Subcutaneous abdominal adipose tissue (tissue), 5 donors: ENCODE results near the gene SLC25A20.

Source experiments
- H3K27ac ChIP-seq: one replicate; pipeline ENCODE4 v1.7.0; 2013; ENCODE audit warnings: low read depth, mild to moderate bottlenecking, inconsistent platforms, low read length, moderate library complexity
- H3K27me3 ChIP-seq, 5 donors: one replicate each; pipeline ENCODE4 v1.7.0; 2013; ENCODE audit warnings: low read length in 5 of 5, inconsistent platforms in 1 of 5; ENCODE audit not compliant: control insufficient read depth in 5 of 5, insufficient read depth in 4 of 5
- H3K36me3 ChIP-seq, 5 donors: one replicate each; pipeline ENCODE4 v1.7.0; 2013; ENCODE audit warnings: low read length in 5 of 5; ENCODE audit not compliant: control insufficient read depth in 5 of 5, insufficient read depth in 5 of 5
- H3K4me1 ChIP-seq, 5 donors: one replicate each; pipeline ENCODE4 v1.7.0; 2013; ENCODE audit warnings: low read length in 5 of 5, mild to moderate bottlenecking in 3 of 5, moderate library complexity in 1 of 5; ENCODE audit not compliant: control insufficient read depth in 5 of 5, insufficient read depth in 5 of 5
- H3K4me3 ChIP-seq, 5 donors: one replicate each; pipeline ENCODE4 v1.7.0; 2013; ENCODE audit warnings: low read length in 5 of 5, low read depth in 1 of 5
- H3K9ac ChIP-seq, 5 donors: one replicate each; pipeline ENCODE4 v1.7.0; 2013; ENCODE audit warnings: low read length in 5 of 5, mild to moderate bottlenecking in 4 of 5, moderate library complexity in 3 of 5
- H3K9me3 ChIP-seq, 5 donors: one replicate each; pipeline ENCODE4 v1.7.0; 2013; ENCODE audit warnings: low read length in 5 of 5; ENCODE audit not compliant: control insufficient read depth in 5 of 5
- donor health status: healthy.
- donor health status: healthy.
- donor health status: healthy.
- donor health status: healthy.
- donor health status: healthy.

The SLC25A20 gene

DNA sequence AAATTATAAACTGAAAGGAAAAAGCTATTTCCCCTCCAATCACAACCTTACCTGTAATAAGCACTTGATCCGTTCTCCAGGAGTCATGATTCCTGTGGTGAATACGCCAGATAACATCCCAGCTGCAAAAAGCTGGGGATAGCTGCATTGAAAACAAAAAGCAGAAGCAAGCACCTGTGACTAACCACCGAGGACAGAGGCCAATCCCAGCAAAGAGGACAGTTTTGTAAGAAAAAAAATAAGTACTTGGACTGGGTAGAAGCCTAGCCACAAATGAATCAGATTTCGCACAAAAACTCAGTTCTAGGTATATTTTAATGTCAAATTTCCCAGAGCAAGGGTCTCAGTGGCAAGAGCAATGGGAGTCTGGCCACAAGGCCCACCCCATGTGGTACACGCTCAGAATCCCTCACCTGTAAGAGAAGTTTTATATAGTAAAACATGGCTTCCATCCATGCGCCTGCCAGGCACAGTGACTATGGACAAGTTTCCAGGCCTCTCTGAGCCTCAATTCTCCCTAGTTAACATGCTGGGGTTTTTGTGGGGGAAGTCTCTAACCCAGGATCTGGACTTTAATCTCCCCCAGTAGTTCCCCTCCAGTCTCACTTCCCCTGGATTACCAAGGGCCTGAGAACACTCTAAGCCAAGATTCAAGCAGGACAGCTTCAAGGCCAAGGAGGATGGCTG, 19.2 kb downstream of the SLC25A20 start:
- no peak overlapping the region for H3K9ac ChIP-seq
- peaks cover 0 to 48% (median 15%) of the 10 kb centered on the region in 5 donors for H3K36me3 ChIP-seq

DNA sequence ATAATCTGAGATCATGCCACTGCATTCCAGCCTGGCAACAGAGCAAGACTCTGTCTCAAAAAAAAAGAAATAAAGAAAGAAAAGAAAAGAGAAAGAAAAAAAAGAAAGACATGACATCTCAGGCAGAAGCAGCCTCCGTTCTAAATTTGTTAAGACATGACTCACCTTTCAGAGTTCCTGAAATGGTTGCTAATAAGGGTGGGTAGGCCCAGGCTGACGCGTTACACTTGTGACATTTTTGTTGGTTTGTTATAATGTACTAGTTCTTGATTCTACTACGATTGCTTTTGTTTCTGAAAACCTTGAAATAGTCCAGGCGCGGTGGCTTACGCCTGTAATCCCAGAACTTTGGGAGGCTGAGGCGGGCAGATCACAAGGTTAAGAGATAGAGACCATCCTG, 21.0 kb downstream of the SLC25A20 start:
- Histone ChIP-seq H3K4me1 (peaks cover 0 to 14% (median 10%) of the 10 kb centered on the region in 5 donors), H3K36me3 (peaks cover 0 to 49% (median 16%) of the 10 kb centered on the region in 5 donors), H3K27ac (no peak overlapping the region), H3K9ac (no peak overlapping the region), H3K4me3 (no peak overlapping the region), H3K9me3 (no peaks in the 10 kb centered on the region), H3K27me3 (no peaks in the 10 kb centered on the region)

More for the DNA sequence above, 19.2 kb downstream of the SLC25A20 start:
- Histone ChIP-seq H3K27me3 (no peaks in the 10 kb centered on the region), H3K9me3 (no peaks in the 10 kb centered on the region), H3K4me1 (peaks cover 0 to 14% (median 10%) of the 10 kb centered on the region in 5 donors), H3K4me3 (no peak overlapping the region), H3K27ac (no peak overlapping the region)

DNA sequence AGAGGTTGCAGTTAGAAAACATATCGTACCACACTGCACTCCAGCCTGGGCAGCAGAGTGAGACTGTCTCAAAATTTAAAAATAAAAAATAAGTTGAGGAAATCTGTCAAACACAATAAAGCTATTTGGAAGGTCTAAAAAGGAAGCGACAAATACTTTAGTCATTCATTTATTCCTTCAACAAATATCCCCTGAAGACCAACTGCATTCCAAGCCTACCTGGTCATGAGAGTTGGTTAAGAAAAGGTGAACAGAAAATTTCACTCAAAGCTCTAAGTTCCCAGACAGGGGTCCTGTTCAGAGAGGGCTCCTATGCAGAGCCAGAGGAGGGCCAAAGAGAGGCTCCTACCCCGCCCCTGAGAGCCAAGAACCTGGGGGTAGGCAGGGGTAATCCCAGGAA, 35.6 kb downstream of the SLC25A20 start:
- Histone ChIP-seq H3K9me3 (no peaks in the 10 kb centered on the region), H3K36me3 (peaks cover 6 to 29% (median 24%) of the 10 kb centered on the region in 5 donors), H3K9ac (peak overlapping the region in 1 of 5 donors; percentile 40), H3K27me3 (no peaks in the 10 kb centered on the region), H3K4me3 (no peak overlapping the region), H3K4me1 (peaks cover 0 to 7% (median 5%) of the 10 kb centered on the region in 5 donors), H3K27ac (no peak overlapping the region)

DNA sequence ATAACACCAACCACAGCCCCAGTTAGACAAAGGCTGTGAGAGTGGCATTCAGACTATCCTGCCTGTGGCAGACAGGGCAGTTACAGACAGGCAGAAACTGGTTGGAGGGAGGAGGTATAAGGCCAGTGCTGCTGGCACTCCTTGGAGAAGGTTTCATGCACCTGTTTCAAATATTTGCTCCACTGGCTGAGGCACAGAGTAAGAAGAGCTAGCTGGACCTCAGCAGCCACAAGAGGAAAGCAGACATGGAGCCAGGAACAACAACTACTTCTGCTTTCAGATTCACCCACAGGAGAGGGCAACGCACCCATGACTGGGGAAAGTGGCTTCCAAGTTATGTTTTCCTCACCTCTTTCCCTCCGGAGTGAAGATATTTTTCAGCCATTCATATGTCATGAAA, 39.5 kb downstream of the SLC25A20 start:
- no peak overlapping the region for H3K27ac ChIP-seq

DNA sequence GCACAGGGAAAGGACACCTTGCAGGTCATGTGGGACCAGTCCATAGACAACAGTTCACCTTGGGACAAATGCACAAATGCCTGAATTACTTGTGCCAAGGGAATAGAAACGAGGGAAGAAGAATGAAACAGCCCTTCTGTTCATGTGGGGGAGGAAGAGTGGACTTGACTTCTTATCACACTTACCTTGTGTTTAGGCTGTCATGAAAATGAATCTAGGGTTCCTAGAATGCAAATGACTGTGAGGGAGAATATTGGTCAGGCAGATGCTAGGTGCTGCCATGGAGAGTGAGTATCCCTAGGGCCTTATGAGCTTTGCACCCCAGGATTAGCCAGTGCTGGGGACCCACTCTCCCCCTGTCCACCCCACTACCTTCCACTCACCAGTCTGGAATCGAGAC, 40.0 kb downstream of the SLC25A20 start:
- H3K9me3 ChIP-seq, result no peaks in the 10 kb centered on the region
- peaks cover 10 to 50% (median 43%) of the 10 kb centered on the region in 5 donors for H3K36me3 ChIP-seq
- no peak overlapping the region for H3K4me3 ChIP-seq
- H3K27ac ChIP-seq, result no peak overlapping the region
- peaks cover 0 to 6% (median under 1%) of the 10 kb centered on the region in 5 donors for H3K4me1 ChIP-seq
- no peak overlapping the region for H3K9ac ChIP-seq
- H3K27me3 ChIP-seq, result no peaks in the 10 kb centered on the region

More for the DNA sequence above, 39.5 kb downstream of the SLC25A20 start:
- Histone ChIP-seq H3K4me1 (peaks cover 0 to 4% (median 0%) of the 10 kb centered on the region in 5 donors), H3K27me3 (no peaks in the 10 kb centered on the region), H3K4me3 (no peak overlapping the region), H3K9me3 (no peaks in the 10 kb centered on the region), H3K36me3 (peaks cover 10 to 50% (median 43%) of the 10 kb centered on the region in 5 donors), H3K9ac (no peak overlapping the region)

DNA sequence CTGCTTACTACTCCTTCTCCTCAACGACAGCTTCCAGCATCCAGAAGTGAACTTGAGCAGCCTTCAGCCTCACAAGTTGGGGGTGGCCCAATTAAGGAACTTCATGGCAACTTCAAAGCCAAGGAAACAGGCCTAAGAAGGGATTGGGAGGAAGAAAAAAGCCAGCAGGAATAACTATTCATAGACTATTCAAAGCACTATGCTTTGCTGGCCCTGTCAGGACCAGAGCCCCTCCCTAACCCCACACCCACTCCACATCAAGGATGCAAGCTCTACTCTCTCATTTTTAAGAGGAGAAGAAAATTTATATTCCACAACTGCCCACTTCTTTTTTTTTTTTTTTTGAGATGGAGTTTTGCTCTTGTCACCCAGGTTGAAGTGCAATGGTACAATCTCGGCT, 41.0 kb downstream of the SLC25A20 start:
- Histone ChIP-seq H3K4me3 (no peak overlapping the region), H3K27me3 (no peaks in the 10 kb centered on the region), H3K4me1 (peaks cover 0 to 7% (median 4%) of the 10 kb centered on the region in 5 donors), H3K9me3 (no peaks in the 10 kb centered on the region), H3K36me3 (peaks cover 10 to 50% (median 43%) of the 10 kb centered on the region in 5 donors), H3K9ac (no peak overlapping the region), H3K27ac (no peak overlapping the region)

DNA sequence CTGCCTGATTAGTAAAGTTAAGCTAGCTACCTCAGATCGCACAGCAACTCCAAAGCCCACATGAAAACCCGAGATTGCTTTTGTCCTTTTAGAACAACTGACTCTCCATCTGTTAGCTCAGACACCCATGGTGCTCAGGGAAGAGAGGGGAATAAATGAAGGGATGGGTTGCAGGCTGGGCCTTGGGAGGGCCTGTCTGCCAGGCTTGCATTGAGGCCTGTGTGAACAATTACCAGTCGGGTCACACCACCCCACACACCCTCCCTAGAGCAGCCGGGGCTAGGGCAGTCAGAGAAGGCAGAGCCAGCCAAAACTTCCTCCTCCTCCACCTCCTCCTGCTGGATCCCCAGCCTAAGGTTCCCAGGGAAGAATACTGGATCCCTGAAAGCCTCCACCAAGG, 42.2 kb downstream of the SLC25A20 start:
- Histone ChIP-seq H3K9me3 (no peaks in the 10 kb centered on the region), H3K36me3 (peaks cover 8 to 47% (median 36%) of the 10 kb centered on the region in 5 donors), H3K4me1 (peaks cover 0 to 7% (median 4%) of the 10 kb centered on the region in 5 donors), H3K27ac (no peak overlapping the region), H3K9ac (peak overlapping the region in 1 of 5 donors; percentile 25), H3K27me3 (no peaks in the 10 kb centered on the region), H3K4me3 (no peak overlapping the region)

DNA sequence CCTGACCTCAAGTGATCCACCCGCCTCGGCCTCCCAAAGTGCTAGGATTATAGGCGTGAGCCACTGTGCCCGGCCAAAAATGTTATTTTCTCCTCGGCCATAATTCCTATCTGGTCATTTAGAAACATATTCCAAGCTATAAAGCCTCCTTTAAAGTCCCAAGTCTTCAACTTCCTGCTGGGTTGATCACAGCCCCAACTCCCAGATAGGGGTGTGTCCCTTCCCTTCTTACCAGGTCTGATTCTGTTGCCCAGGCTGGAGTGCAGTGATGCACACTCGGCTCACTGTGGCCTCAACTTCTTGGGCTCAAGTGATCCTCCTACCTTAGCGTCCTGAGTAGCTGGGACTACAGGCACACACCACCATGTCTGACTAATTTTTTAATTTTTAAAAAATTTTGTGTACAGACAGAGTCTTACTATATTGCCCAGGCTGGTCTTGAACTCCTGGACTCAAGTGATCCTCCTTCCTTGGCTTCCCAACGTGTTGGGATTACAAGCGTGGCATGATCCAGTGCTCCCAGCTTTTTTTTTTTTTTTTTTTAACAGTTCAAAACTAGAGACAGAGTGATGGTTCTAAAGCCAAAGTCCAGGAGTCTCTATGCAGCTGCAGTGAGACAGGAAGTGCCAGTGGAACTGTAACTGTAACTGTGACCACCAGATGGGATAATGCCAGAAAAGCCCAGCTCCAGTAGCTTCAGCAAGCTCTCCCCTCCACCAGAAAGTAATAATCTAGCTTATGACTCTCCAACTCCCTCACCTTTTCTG, 42.8 kb downstream of the SLC25A20 start:
- Histone ChIP-seq H3K27ac (no peak overlapping the region), H3K4me3 (no peak overlapping the region), H3K9me3 (no peaks in the 10 kb centered on the region), H3K36me3 (peaks cover 8 to 43% (median 36%) of the 10 kb centered on the region in 5 donors), H3K9ac (no peak overlapping the region), H3K27me3 (no peaks in the 10 kb centered on the region), H3K4me1 (peaks cover 0 to 7% (median 4%) of the 10 kb centered on the region in 5 donors)

DNA sequence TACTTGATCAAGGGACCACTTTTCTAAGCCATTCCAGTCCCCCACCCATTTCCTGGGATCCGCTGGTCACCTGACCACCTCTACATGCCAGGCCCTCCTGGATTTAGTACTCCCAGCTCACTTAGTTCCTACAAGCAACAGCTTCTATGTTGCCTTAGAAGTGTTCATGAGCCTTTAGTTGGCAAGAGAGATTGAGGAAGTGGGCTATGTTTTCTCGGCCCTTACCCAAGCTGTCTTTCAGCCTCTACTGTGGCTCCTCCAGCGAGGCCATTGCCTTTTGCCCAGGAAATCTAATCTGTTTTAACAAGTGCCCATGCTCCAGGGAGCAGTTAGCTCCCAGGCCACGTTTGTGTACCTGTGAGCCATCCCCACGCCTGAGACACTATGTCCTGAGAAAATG, 46.5 kb downstream of the SLC25A20 start:
- peak overlapping the region in 1 of 5 donors; percentile 19 for H3K9ac ChIP-seq
- H3K4me3 ChIP-seq, result no peak overlapping the region
- H3K36me3 ChIP-seq, result peaks cover 3 to 21% (median 13%) of the 10 kb centered on the region in 5 donors
- H3K27me3 ChIP-seq, result no peaks in the 10 kb centered on the region
- no peaks in the 10 kb centered on the region for H3K9me3 ChIP-seq
- H3K4me1 ChIP-seq, result peaks cover 0 to 16% (median 11%) of the 10 kb centered on the region in 5 donors
- H3K27ac ChIP-seq, result no peak overlapping the region

DNA sequence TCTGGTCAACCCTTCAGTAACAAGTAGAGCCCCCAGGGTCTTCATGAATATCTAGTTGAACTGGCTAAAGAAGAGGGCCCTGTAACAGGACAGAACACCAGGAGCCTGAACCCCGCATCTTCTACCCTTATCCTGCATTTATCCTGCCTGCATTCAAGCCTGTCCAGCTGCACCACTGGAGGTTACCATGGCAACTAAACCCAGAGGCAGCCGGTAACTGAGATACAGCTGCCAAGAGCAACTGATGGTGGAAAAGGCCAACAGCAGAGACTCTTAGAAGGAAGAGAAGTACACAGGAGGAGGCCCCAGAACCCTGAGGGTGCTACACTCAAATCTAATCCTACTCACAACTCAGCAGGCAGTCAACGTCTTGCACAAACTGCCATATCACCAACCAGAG, 47.3 kb downstream of the SLC25A20 start:
- H3K9ac ChIP-seq, result no peak overlapping the region
- no peaks in the 10 kb centered on the region for H3K9me3 ChIP-seq
- peaks cover 0 to 14% (median 6%) of the 10 kb centered on the region in 5 donors for H3K36me3 ChIP-seq
- no peak overlapping the region for H3K4me3 ChIP-seq
- H3K27me3 ChIP-seq, result no peaks in the 10 kb centered on the region
- no peak overlapping the region for H3K27ac ChIP-seq
- H3K4me1 ChIP-seq, result peaks cover 0 to 21% (median 16%) of the 10 kb centered on the region in 5 donors
